KMS-11 (cell line): ENCODE measurements around the gene RANBP3.
A peak's percentile ranks its signal among the peaks of the same experiment; 100 is the strongest.

ENCODE experiments used
- H2AFZ ChIP-seq: fragments of 200-600 bp; sonication (generic); 2 replicates; pipeline ENCODE4 v1.6.1; 2016; ENCODE audit warnings: antibody characterized with exemption, mixed run types, low read depth
- H3K27ac ChIP-seq: fragments of 200-600 bp; sonication (generic); 2 replicates; pipeline ENCODE4 v1.6.1; 2016; ENCODE audit warnings: mild to moderate bottlenecking, mixed run types
- H3K27me3 ChIP-seq: fragments of 200-600 bp; sonication (generic); 2 replicates; pipeline ENCODE4 v1.6.1; 2017; ENCODE audit warnings: mild to moderate bottlenecking, low read depth, mixed run types, moderate library complexity; ENCODE audit not compliant: insufficient read depth
- H3K36me3 ChIP-seq: fragments of 200-600 bp; sonication (generic); 2 replicates; pipeline ENCODE4 v1.6.1; 2017; ENCODE audit warnings: mild to moderate bottlenecking, mixed run types; ENCODE audit not compliant: insufficient read depth
- H3K4me1 ChIP-seq: fragments of 200-600 bp; sonication (generic); 2 replicates; pipeline ENCODE4 v1.6.1; 2016; ENCODE audit warnings: mild to moderate bottlenecking, low read depth, mixed run types; ENCODE audit not compliant: poor library complexity, severe bottlenecking
- H3K4me2 ChIP-seq: fragments of 200-600 bp; sonication (generic); 2 replicates; pipeline ENCODE4 v1.7.0; 2016; ENCODE audit warnings: mild to moderate bottlenecking, mixed run types
- H3K4me3 ChIP-seq: fragments of 200-600 bp; sonication (generic); IDR thresholded peaks from 2 replicates; pipeline ENCODE4 v1.6.1; 2017; ENCODE audit warnings: low read depth, low read length, mixed read lengths; ENCODE audit not compliant: insufficient read depth
- H3K79me2 ChIP-seq: fragments of 200-600 bp; sonication (generic); 2 replicates; pipeline ENCODE4 v1.6.1; 2016; ENCODE audit warnings: low read depth, mixed run types; ENCODE audit not compliant: insufficient read depth
- H3K9ac ChIP-seq: fragments of 200-600 bp; sonication (generic); 2 replicates; pipeline ENCODE4 v1.6.1; 2016; ENCODE audit warnings: mild to moderate bottlenecking, mixed run types
- H4K20me1 ChIP-seq: fragments of 200-600 bp; sonication (generic); 2 replicates; pipeline ENCODE4 v1.6.1; 2016; ENCODE audit warnings: mild to moderate bottlenecking, mixed run types; ENCODE audit not compliant: insufficient read depth
- CTCF ChIP-seq: fragments of 200-600 bp; sonication (generic); conservative IDR thresholded peaks from 2 replicates; pipeline ENCODE4 v1.6.1; 2017; ENCODE audit warnings: low read depth, mild to moderate bottlenecking, antibody characterized with exemption, low read length, moderate library complexity, mixed read lengths

The RANBP3 gene

GRCh38 chr19:5953680-5954213 is 24.2 kb downstream of the RANBP3 start:
- TF ChIP-seq CTCF = no peak
- H3K79me2 ChIP-seq = peaks cover 83% of the 10 kb centered on the region
- H3K4me3 ChIP-seq = no peak overlapping the region
- H3K36me3 ChIP-seq = no peaks in the 10 kb centered on the region
- H3K4me2 ChIP-seq = peak overlapping the region; percentile 21
- no peaks in the 10 kb centered on the region for H3K27me3 ChIP-seq
- H4K20me1 ChIP-seq = peaks cover 8% of the 10 kb centered on the region; the same call in 1 of the 2 replicates
- H3K9ac ChIP-seq = no peak overlapping the region
- no peak overlapping the region for H2AFZ ChIP-seq
- H3K4me1 ChIP-seq = peaks cover 43% of the 10 kb centered on the region
- no peak overlapping the region; the same call in 1 of the 2 replicates for H3K27ac ChIP-seq

- Histone ChIP-seq H3K4me3 (no peak overlapping the region), H4K20me1 (peaks cover 8% of the 10 kb centered on the region; the same call in 1 of the 2 replicates), H3K4me2 (peak overlapping the region; percentile 21), H3K9ac (no peak overlapping the region; the same call in 1 of the 2 replicates), H2AFZ (no peak overlapping the region), H3K4me1 (peaks cover 43% of the 10 kb centered on the region), H3K27me3 (no peaks in the 10 kb centered on the region), H3K79me2 (peaks cover 77% of the 10 kb centered on the region), H3K27ac (no peak overlapping the region; the same call in 1 of the 2 replicates), H3K36me3 (no peaks in the 10 kb centered on the region)
- TF ChIP-seq CTCF = no peak
Observed at GRCh38 chr19:5953030-5953589, 24.8 kb downstream of the RANBP3 start.

GRCh38 chr19:5952193-5953029 is 25.5 kb downstream of the RANBP3 start:
- TF ChIP-seq CTCF = no peak
- Histone ChIP-seq H3K9ac (no peak overlapping the region), H3K4me3 (no peak overlapping the region), H3K4me1 (peaks cover 43% of the 10 kb centered on the region), H3K79me2 (peaks cover 70% of the 10 kb centered on the region), H4K20me1 (peaks cover 8% of the 10 kb centered on the region; the same call in 1 of the 2 replicates), H3K4me2 (no peak overlapping the region), H3K27ac (no peak overlapping the region), H3K36me3 (no peaks in the 10 kb centered on the region), H2AFZ (no peak overlapping the region), H3K27me3 (no peaks in the 10 kb centered on the region)

GRCh38 chr19:5951338-5951861 is 26.5 kb downstream of the RANBP3 start:
- peaks cover 62% of the 10 kb centered on the region for H3K79me2 ChIP-seq
- H3K27ac ChIP-seq = no peak overlapping the region
- no peak overlapping the region for H3K4me2 ChIP-seq
- H2AFZ ChIP-seq = no peak overlapping the region
- H3K4me3 ChIP-seq = no peak overlapping the region
- peaks cover 35% of the 10 kb centered on the region for H3K4me1 ChIP-seq
- H3K27me3 ChIP-seq = no peaks in the 10 kb centered on the region
- peaks cover 3% of the 10 kb centered on the region; the same call in 1 of the 2 replicates for H4K20me1 ChIP-seq
- H3K36me3 ChIP-seq = no peaks in the 10 kb centered on the region
- TF ChIP-seq CTCF = no peak
- H3K9ac ChIP-seq = no peak overlapping the region
